ENCODE measurements around the gene MFAP5.
A peak's percentile ranks its signal among the peaks of the same experiment; 100 is the strongest.

MFAP5 gene

GRCh38 chr12:8603856-8604255, 58.8 kb downstream of the MFAP5 start:
- no peak for DNase-seq (ENCODE audit: low read depth)
- TF ChIP-seq CTCF (IDR thresholded peaks at IDR 0.05; ENCODE audit: insufficient read depth, low read depth, low read length, missing control alignments), result peak; percentile 11
- H3K4me3 ChIP-seq (ENCODE audit: low read depth, low read length), result no peak overlapping the region

DNA sequence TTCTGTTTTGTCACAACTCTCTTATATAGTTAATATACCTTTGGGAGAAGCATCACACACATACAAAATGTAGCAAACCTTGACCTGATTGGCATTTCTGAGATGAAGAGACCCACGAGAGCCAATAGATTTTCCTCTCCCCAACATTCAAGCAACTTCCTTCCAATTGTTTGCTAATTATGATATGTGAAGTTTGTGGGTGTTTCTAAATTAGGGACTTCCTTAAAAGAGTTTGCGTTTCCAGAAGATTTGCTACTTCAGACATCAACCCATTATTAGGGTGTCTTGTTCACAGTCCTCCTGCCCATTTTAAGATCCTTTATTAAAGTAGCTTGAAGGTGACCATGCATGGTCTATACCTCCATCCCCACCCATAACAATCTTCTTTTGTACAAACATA, 59.3 kb downstream of the MFAP5 start:
- no peak overlapping the region for H3K4me3 ChIP-seq (ENCODE audit: low read depth, low read length)
- DNase-seq (ENCODE audit: low read depth), result no peak
- TF ChIP-seq CTCF (IDR thresholded peaks at IDR 0.05; ENCODE audit: insufficient read depth, low read depth, low read length, missing control alignments), result no peak

DNA sequence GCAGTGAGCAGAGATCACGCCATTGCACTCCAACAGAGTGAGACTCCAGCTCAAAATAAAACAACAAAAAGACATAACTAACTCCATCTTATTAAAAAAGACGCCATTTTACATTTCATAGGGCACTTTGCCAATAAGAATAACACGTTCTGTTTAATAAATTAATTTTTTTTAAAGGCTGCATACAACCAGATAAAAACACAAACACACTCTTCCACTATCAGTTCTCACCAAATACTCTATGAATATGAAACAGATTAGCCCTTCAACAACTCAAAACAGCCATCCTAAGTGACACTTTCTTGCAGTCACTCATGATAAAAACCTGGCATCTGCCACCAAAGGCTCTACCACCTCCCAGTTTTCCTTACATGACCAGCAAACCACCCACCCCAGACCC, 66.1 kb downstream of the MFAP5 start:
- DNase-seq (ENCODE audit: low read depth), result no peak
- no peak overlapping the region for H3K4me3 ChIP-seq (ENCODE audit: low read depth, low read length)
- TF ChIP-seq CTCF (IDR thresholded peaks at IDR 0.05; ENCODE audit: insufficient read depth, low read depth, low read length, missing control alignments), result no peak
